ENCODE data around the gene TVP23B.
"Not testable (repeated sequence)": the region's sequence is repeated elsewhere in the genome, so short reads cannot be mapped to it uniquely, and the experiment has no call there.

Gene TVP23B

DNA sequence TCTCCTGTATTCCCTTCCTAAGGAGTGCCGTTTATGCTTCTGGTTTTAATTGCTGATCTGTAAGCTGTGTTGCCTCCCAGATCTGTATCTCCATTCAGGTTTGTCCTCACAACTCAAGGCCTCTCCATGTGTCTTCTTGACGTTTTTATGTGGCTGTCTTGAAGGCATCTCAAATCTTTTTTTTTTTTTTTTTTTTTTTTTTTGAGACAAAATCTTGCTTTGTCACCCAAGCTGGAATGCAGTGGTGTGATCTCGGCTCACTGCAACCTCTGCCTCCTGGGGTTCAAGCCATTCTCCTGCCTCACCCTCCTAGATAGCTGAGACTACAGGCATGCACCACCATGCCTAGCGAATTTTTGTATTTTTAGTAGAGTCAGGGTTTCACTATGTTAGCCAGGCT lies 13.9 kb downstream of the TVP23B start:
- DNase-seq = not testable (repeated sequence)

DNA sequence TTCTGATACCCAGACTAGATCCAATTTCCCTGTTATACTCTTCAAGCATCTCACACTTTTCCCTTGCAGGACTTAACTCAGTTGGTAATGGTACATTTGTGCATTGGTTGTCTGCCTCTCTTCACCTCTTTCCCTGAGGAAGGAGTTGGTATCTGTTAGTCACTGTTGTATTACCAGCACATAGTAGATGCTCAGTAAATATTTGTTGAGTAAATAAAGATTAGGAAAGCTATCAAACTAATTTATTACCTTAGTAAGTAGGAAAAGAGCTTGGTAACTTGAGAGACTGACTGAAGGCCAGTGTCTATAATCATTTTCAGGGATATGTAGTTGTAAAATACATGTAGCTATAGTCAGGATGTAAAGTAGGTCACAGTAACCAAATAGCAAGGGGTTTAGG lies 15.9 kb downstream of the TVP23B start:
- not testable (repeated sequence) for DNase-seq

DNA sequence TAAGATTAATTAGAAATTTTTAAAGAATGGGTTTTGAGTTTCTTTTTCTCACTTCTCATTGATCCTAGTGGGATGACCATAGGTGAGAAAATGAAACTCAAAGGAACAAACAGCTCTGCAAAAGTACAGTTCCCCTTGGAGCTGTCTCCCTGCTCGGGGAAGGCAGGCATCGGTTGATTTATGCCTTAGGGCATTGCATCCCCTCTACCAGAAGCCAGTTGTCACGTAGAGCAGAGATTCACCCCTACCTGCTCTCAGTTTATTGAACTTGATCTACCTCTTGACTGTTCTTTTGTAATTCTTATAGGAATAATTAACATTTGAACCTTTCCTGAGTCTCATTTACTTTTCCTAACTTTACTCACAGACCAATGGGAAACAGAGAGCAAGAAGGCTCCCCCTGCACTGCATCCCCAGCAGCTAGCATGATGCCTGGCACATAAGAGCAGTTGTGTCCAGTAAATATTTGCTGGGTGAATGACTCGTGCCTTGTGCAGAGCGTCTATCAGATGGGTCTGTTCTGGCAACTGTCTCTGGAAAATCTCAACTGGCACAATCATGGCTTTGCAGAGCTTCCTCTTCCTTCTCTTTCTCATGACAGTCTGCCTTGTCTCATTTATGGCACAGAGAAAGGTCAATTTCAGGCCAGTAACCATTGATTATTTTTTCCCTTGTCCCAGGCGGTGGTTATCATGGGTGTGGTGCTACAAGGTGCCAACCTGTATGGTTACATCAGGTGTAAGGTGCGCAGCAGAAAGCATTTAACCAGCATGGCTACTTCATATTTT lies 22.7 kb downstream of the TVP23B start:
- not testable (repeated sequence) for DNase-seq

DNA sequence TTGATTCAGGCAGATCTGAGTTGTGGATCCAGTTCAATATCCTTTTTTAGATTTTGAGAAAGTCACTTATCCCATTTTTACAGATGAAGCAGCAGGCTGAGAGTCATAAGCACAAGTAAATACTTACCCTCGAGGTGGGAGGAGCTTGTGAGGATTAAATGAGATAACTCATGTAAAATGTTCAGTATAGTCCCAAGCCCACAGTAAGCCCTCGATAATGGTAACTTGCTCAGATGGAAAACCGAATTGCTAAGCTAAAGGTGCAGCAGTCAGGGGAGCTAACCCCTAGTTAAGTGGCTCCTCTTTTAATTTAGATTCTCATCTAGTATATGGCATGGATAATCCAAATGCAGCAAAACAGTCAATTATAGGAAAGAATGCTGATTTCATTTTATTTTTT lies 34.9 kb downstream of the TVP23B start:
- not testable (repeated sequence) for DNase-seq

DNA sequence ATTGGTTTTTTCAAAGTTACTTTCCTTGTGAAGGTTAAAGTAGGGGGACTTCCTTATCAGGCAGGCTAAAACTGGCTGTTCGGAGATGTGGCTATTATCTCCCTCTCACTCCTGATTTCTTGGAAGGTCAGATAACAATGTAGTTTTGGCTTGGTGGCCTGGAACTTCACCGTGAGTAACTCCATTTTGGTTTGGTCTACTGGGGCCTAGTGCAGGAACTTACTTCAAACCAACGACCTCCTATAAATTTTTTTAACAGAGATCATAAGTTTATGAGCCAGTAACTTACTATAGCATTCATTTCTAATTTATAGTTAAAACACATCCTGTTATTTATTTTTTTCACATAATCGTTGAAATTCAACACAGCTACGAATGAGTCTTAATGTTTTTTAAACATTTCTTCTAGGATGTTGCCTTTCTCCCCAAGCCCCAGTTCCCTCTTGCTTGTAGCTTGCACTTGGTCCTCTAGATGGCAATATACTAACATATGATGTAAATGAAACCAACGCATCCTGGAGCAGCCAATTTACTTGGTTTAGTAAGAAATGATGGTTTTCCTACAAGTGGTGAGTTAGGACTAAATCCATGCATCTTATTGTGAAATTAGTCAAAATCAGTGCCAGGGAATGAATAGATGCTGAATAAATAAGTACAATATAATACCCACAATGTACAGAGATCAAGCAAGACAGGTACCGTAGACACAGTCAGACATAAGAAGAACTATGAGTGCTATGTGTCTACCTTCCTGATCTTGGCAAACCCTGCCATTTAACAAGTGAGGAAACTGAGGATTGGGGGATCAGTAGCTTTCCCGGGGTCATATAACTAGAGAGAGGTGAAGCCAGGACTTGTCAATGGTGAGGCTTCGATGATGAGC lies 35.7 kb downstream of the TVP23B start:
- not testable (repeated sequence) for DNase-seq

DNA sequence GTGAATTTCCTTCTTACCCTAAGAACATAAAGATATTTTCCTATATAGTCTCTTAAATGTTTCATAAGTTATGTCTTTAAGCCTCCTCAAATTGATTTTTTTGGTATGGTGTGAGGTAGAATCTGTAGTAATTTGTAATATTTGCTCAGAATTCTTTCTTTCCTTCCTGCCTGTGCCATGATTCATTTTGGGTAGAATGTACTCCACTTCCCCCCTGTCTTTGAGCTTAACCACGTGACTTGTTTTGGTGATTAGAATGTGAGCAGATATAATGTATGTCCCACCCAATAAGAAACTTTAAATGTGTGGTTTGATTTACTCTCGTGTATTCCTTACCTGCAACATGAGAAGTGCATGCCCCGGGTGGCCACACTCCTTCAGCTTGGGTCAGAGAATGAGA lies 40.4 kb downstream of the TVP23B start:
- not testable (repeated sequence) for DNase-seq

DNA sequence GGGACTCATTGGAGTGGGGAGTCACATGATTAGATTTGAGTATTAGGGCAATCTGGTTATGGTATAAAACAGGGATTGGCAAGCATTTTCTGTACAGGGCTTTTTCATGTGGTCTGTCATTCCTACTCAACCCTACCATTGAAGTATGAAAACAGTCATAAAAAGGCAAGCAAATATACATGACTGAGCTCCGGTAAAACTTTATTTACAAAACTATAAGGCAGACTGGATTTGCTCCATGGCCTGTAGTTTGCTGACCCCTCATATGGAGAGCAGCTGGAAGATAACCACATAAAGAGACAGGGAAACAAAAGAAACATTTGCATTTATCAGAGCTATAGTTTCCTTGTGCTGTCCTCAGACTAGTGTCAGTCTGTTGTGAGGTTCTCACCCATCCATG lies 46.6 kb downstream of the TVP23B start:
- DNase-seq = not testable (repeated sequence)

DNA sequence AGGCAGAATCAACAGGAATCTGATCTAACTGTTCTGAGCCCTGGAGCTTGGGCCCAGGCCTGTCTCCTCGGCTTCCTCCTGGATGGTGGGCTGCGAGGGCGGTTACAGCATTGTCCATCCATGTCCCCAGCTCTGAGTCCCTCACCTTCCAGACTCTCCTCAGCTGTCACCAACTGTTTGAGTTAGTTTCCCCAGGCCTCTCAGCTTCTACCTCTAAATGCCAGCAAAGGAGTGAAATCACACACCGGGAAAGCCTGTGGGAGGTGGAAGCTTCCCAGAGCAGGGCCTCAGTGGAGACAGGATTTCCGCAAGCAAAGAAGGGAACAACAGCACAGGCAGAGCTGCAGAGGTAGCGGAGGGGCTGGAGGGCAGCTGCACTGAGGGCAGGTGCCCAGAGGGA lies 67.5 kb downstream of the TVP23B start:
- DNase-seq = no peak

DNA sequence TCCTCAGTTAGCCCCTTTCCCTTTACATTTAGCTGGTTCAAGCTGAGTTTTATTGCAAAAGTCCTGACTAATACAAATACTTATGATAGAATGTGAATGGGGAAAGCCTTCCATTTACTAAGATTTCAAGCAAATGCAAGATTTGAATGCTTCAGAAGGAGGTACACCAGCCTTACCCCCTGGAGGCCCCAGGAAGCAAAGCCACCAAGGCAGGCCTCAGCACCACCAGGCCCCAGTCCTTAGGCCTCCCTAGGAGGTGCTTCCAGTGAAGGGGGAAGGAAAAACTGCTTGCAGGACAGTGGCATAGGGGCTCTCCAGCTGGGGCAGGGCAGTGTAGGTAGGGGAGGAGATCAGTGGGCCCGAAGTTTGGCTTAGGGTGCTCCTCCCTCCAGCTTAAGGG lies 69.7 kb downstream of the TVP23B start:
- no peak for DNase-seq

DNA sequence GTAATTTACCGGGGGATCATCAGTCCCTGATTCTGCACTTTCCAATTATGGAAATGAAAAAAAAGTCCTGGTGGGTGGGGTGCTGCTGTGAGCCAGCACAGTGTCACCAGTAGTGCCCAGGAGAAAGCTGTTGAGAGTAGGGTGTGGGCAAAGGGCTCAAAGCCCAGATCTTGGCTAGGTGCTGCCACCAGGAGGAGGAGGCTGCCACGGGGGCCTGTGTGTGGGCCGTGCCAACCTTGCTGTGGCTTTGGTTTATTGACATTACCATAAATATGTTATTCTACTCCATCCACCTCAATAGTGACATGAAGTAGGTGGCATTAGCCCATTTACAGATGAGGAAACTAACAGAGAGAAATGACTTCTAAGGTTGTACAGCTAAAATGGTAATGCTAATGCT lies 70.2 kb downstream of the TVP23B start:
- DNase-seq = no peak

DNA sequence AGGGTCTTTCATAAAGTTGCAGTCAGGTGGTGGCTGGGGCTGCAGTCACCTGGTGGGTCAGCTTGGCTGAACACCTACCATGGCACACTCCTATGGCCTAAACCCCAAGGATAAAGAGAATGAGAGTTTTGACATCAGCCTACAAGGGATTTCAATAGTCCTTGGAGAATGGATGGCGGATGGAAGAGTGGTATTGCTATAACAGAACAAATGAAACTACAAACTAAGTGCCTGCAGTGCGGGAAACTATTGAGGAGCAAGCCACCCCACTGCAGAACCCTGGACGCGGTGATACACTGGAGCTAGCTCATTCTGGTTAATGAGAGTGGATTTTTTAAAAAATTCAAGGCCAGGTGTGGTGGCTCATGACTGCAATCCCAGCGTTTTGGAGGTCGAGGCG lies 74.0 kb downstream of the TVP23B start:
- no peak for DNase-seq

DNA sequence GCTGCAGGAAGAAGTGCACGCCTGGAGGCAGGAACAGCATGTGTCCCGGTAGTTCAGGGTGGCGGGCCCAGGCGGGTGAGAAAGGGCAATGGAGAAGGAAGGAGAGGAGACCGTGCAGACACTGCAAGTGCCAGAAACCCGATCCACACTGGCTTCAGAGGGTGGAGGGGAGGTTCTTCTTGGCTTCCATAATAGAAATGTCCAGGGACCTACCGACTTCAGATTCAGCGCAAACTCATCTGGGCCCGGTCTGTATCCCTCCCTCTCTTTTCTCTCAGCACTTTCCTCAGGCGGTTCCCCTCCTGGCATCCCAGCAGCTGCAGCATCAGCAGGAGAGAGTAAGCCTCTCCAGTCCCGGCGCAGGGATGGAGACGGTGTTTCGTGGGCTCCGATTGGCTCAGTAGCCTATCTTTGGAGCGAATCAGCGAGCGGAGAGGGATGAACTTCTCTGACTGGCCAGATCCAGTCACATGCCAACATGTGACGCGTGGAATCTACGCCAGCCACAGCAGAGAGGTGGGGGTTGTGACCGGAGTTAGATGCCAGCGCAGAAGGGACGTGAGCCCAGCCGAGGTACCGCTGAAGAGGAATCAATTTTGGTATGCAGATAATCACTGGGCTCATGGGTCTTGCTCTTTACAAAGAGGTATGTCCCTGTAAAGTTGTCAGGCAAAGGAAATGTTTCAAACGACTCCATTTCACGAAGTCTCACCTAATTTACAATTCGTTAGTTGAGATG lies 75.0 kb downstream of the TVP23B start:
- DNase-seq = peak; percentile 88

Data from DMS 273 treated with DMSO at 0.1 percent for 48 hours (cell line).